ENCODE results near the gene CYLD. TPM values are rescaled to one million over a fixed set of nuclear protein-coding genes. Genes with fewer than 3 reads are reported as not detected.

The CYLD gene
- total RNA-seq (2021), result 12.5 and 13.3 TPM in 2 replicates
- long read RNA-seq, transcript CYLD-214 (18 exons, 3,513 nt), result major isoform, 9 of 28 reads
- long read RNA-seq, partial matches to known transcripts, result 7 of 28 reads
- long read RNA-seq, other reads (novel, unspliced or antisense), result 10 of 28 reads

GRCh38 chr16:50741781-50742575 lies at the start of gene CYLD:
Gene CYLD (plus strand): TSS chr16:50742086. CDS start chr16:50749699, 7,613 bp downstream.
- H3K27me3 Mint-ChIP-seq (ENCODE audit: low read depth), result peaks cover 21% of the 10 kb centered on the region
- no peaks in the 10 kb centered on the region for H3K79me2 ChIP-seq (ENCODE audit: insufficient read depth, low read length)
- H3K18ac ChIP-seq (ENCODE audit: insufficient read length, low read depth, low read length), result no peak within 1 kb of the TSS
- no peak within 1 kb of the TSS for H4K5ac ChIP-seq (ENCODE audit: insufficient read length, low read depth, low read length)
- no peak within 1 kb of the TSS for H3T11ph ChIP-seq (ENCODE audit: low read length)
- H3K23ac ChIP-seq (ENCODE audit: insufficient read length, low read depth, low read length), result no peak within 1 kb of the TSS
- H2AFZ ChIP-seq (ENCODE audit: low read length), result no peak within 1 kb of the TSS
- no CpG with 5 or more reads among the region's 93 CpGs for WGBS (ENCODE audit: extremely low coverage, insufficient read length, low lambda C conversion rate)
- no peak within 1 kb of the TSS for H2BK15ac ChIP-seq (ENCODE audit: low read depth, low read length)
- H3K79me1 ChIP-seq (ENCODE audit: insufficient read depth, low read depth, low read length, poor library complexity, severe bottlenecking), result no peaks in the 10 kb centered on the region
- H2BK120ac ChIP-seq (ENCODE audit: low read depth, low read length, poor library complexity, severe bottlenecking), result no peak within 1 kb of the TSS
- H3K4me1 ChIP-seq (ENCODE audit: insufficient read depth, low read length), result 0 out of 2 replicates have a peak, but pooled peaks cover 3% of the 10 kb centered on the region
- H3K23me2 ChIP-seq (ENCODE audit: insufficient read length, low read depth, low read length, poor library complexity, severe bottlenecking), result peaks cover 3% of the 10 kb centered on the region
- H4K20me1 ChIP-seq (ENCODE audit: control insufficient read depth, insufficient read depth, insufficient read length), result no peaks in the 10 kb centered on the region
- no peaks in the 10 kb centered on the region for H3K36me3 Mint-ChIP-seq (ENCODE audit: insufficient read depth in 1 of 3, low read depth in 3 of 3)
- TF ChIP-seq CTCF (conservative IDR thresholded peaks at IDR 0.05), result no peak
- H2BK12ac ChIP-seq (ENCODE audit: insufficient read length, low read depth, low read length), result no peak within 1 kb of the TSS
- no peak within 1 kb of the TSS for H4K8ac ChIP-seq (replicated peaks; ENCODE audit: insufficient read length, low read depth, low read length)
- no peak within 1 kb of the TSS for H2BK5ac ChIP-seq (ENCODE audit: insufficient read length, low read length)
- H3K9me3 ChIP-seq (ENCODE audit: control insufficient read depth, low read depth, low read length), result no peaks in the 10 kb centered on the region
- H3K4ac ChIP-seq (ENCODE audit: low read depth, low read length), result no peak within 1 kb of the TSS
- H3K56ac ChIP-seq (ENCODE audit: insufficient read length, low read depth, low read length), result no peak within 1 kb of the TSS
- peak within 1 kb of the TSS; percentile 77 to 90 for H3K4me3 Mint-ChIP-seq
- peak within 1 kb of the TSS in 1 of 3 experiments; percentile 74; a peak in 1 of 7 replicates for H3K27ac Mint-ChIP-seq
- H3K14ac ChIP-seq (ENCODE audit: insufficient read depth, low read length), result no peak within 1 kb of the TSS
- H4K91ac ChIP-seq (ENCODE audit: insufficient read length, low read depth, low read length), result no peak within 1 kb of the TSS
- peak within 1 kb of the TSS; percentile 78 for H3K4me2 ChIP-seq (ENCODE audit: insufficient read depth, insufficient read length, low read length)
- no peak within 1 kb of the TSS for H3K27ac ChIP-seq (ENCODE audit: insufficient read length, low read depth, low read length)
- H3K27me3 ChIP-seq (ENCODE audit: insufficient read depth, low read length), result no peaks in the 10 kb centered on the region
- DNase-seq, result peak; percentile 99
- H2AK5ac ChIP-seq (ENCODE audit: insufficient read length, low read length), result no peak within 1 kb of the TSS
- H3K9ac ChIP-seq (ENCODE audit: extremely low read depth, insufficient read length, low read length), result peak within 1 kb of the TSS; percentile 4
- H3K9me3 Mint-ChIP-seq, result no peaks in the 10 kb centered on the region
- peaks cover 27 to 36% of the 10 kb centered on the region in 2 experiments for H3K4me1 Mint-ChIP-seq
- no peak within 1 kb of the TSS for H2BK20ac ChIP-seq (ENCODE audit: low read depth, low read length, poor library complexity, severe bottlenecking)

Measured in H9 (cell line).